Smooth muscle cell (in vitro differentiated cells): ENCODE results near the gene SCD5. TPM values are rescaled to one million over a fixed set of nuclear protein-coding genes. Genes with fewer than 3 reads are reported as not detected.

ENCODE experiments used
- DNase-seq: peaks from one replicate; lab custom pipeline; 2025; ENCODE audit not compliant: unreplicated experiment; lab: John Stamatoyannopoulos, UW
- H2AFZ ChIP-seq: fragments of 200-600 bp; sonication (generic); 2 replicates; pipeline ENCODE4 v1.6.0; 2016; ENCODE audit warnings: antibody characterized with exemption, low read depth, mild to moderate bottlenecking
- H3F3A ChIP-seq: fragments of 200-600 bp; sonication (generic); 2 replicates; pipeline ENCODE4 v1.6.0; 2017; ENCODE audit warnings: antibody characterized with exemption, low read depth
- H3K27ac ChIP-seq: fragments of 200-600 bp; sonication (generic); 2 replicates; pipeline ENCODE4 v1.5.1; 2016; ENCODE audit warnings: low read depth, mild to moderate bottlenecking
- H3K27me3 ChIP-seq: fragments of 200-600 bp; sonication (generic); 2 replicates; pipeline ENCODE4 v1.6.1; 2016; ENCODE audit warnings: low read depth, mild to moderate bottlenecking
- H3K36me3 ChIP-seq: fragments of 200-600 bp; sonication (generic); 2 replicates; pipeline ENCODE4 v1.5.1; 2016; ENCODE audit warnings: low read depth
- H3K4me1 ChIP-seq: fragments of 200-600 bp; sonication (generic); 2 replicates; pipeline ENCODE4 v1.5.1; 2016; ENCODE audit warnings: low read depth
- H3K4me2 ChIP-seq: fragments of 200-600 bp; sonication (generic); 2 replicates; pipeline ENCODE4 v1.6.0; 2016; ENCODE audit warnings: mild to moderate bottlenecking
- H3K4me3 ChIP-seq: fragments of 200-600 bp; sonication (generic); 2 replicates; pipeline ENCODE4 v1.5.1; 2016; ENCODE audit warnings: mild to moderate bottlenecking
- H3K79me2 ChIP-seq: fragments of 200-600 bp; sonication (generic); 2 replicates; pipeline ENCODE4 v1.6.0; 2016; ENCODE audit warnings: low read depth, mild to moderate bottlenecking
- H3K9ac ChIP-seq: fragments of 200-600 bp; sonication (generic); 2 replicates; pipeline ENCODE4 v1.6.0; 2016; ENCODE audit warnings: low read depth
- H3K9me3 ChIP-seq: fragments of 200-600 bp; sonication (generic); replicated peaks from 2 replicates; pipeline ENCODE4 v1.5.1; 2016; ENCODE audit warnings: low read depth
- H4K20me1 ChIP-seq: fragments of 200-600 bp; sonication (generic); 2 replicates; pipeline ENCODE4 v1.6.0; 2016; ENCODE audit warnings: low read depth
- WGBS: methylation state at CpG from one replicate; pipeline ENCODE4 v1.1.7; 2016; ENCODE audit warnings: low lambda C conversion rate; 5-methylcytosine and 5-hydroxymethylcytosine counted together
- polyA plus RNA-seq: library from polyadenylated mRNA; unstranded; fragments of >200 nt; fragmentation: Nextera tagmentation; extraction: Ambion mirVana; gene quantifications from 2 replicates; pipeline ENCODE4 v1.2.1, GENCODE V29; 2016
- total RNA-seq: library from RNA; depleted of rRNA; stranded (reverse); fragments of >200 nt; gene quantifications from 2 replicates; pipeline ENCODE4 v1.2.3, GENCODE V29; 2014
- TF ChIP-seq, protein P1 (sequence below): fragments of 200-600 bp; sonication (generic); IDR thresholded peaks from 2 replicates; pipeline ENCODE4 v1.5.1; 2017; ENCODE audit warnings: borderline replicate concordance, mild to moderate bottlenecking, antibody characterized with exemption; ENCODE audit not compliant: insufficient read depth, poor library complexity, severe bottlenecking

The SCD5 gene
- total and polyA plus RNA-seq, 2 experiments from 2014 or later, result 9.2 to 24.3 TPM

DNA sequence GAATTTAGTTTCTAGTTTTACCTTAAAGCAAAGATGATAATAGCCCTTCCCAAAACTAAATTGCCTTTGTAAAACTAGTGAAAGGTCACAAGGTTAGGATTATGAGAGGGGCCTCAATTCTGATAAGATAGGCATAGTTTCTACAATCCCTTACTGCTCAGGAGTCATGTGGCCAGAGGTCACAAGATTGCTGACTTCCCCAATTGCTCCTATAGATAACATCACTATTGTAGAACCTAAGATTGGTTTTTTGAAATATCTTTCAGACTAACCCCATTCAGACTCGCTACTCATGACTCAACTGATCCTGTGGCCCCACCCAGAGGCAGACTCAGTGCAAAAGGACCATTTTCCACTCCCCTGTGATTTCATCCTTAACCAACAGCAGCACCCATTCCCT is 70.3 kb downstream of the SCD5 start:
- Histone ChIP-seq H3K4me2 (no peak overlapping the region), H3F3A (no peaks in the 10 kb centered on the region), H4K20me1 (no peaks in the 10 kb centered on the region), H3K27ac (no peak overlapping the region), H3K79me2 (no peaks in the 10 kb centered on the region), H3K9ac (no peak overlapping the region), H3K4me1 (no peaks in the 10 kb centered on the region), H3K27me3 (no peaks in the 10 kb centered on the region), H3K4me3 (no peak overlapping the region), H2AFZ (no peak overlapping the region), H3K36me3 (no peaks in the 10 kb centered on the region), H3K9me3 (no peaks in the 10 kb centered on the region)
- no peak for DNase-seq
- 78% methylated on average over 1 of the region's 1 CpG for WGBS
- TF ChIP-seq, protein P1, sequence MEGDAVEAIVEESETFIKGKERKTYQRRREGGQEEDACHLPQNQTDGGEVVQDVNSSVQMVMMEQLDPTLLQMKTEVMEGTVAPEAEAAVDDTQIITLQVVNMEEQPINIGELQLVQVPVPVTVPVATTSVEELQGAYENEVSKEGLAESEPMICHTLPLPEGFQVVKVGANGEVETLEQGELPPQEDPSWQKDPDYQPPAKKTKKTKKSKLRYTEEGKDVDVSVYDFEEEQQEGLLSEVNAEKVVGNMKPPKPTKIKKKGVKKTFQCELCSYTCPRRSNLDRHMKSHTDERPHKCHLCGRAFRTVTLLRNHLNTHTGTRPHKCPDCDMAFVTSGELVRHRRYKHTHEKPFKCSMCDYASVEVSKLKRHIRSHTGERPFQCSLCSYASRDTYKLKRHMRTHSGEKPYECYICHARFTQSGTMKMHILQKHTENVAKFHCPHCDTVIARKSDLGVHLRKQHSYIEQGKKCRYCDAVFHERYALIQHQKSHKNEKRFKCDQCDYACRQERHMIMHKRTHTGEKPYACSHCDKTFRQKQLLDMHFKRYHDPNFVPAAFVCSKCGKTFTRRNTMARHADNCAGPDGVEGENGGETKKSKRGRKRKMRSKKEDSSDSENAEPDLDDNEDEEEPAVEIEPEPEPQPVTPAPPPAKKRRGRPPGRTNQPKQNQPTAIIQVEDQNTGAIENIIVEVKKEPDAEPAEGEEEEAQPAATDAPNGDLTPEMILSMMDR, result no peak

DNA sequence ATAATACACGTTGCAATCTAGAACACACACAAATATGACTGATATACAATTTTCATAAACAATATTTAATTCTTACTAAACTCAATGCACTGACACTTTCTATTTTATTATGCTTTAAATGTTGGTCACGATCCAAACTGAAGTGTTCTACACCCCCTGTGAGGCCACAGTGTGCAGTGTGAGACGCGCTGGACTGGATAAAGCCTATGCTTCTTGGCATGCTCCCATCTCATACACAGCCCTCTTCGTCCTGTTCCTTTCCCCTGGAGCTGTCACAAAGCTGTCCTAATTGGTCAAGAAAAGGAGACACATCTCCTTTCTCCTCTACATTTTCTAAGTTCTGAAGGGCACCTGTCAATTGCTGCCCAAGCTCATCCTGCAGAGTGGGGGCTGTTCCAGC is 72.0 kb downstream of the SCD5 start:
- 97% methylated on average over 5 of the region's 5 CpGs for WGBS
- no peak overlapping the region for H3K9ac ChIP-seq

GRCh38 chr4:82721819-82722423 is 76.7 kb downstream of the SCD5 start:
- DNase-seq, result no peak
- 76% methylated on average over 2 of the region's 2 CpGs for WGBS
- Histone ChIP-seq H3K4me3 (no peak overlapping the region), H3F3A (no peaks in the 10 kb centered on the region), H3K4me1 (no peaks in the 10 kb centered on the region), H4K20me1 (no peaks in the 10 kb centered on the region), H3K4me2 (no peak overlapping the region), H3K27ac (no peak overlapping the region), H3K9ac (no peak overlapping the region), H3K9me3 (no peaks in the 10 kb centered on the region), H3K27me3 (no peaks in the 10 kb centered on the region), H3K79me2 (no peaks in the 10 kb centered on the region), H2AFZ (no peak overlapping the region), H3K36me3 (no peaks in the 10 kb centered on the region)
- TF ChIP-seq, protein P1, result peak; percentile 28

More for the DNA sequence above, 72.0 kb downstream of the SCD5 start:
- H3K27me3 ChIP-seq, result no peaks in the 10 kb centered on the region
- no peaks in the 10 kb centered on the region for H3K4me1 ChIP-seq
- H2AFZ ChIP-seq, result no peak overlapping the region
- H3K79me2 ChIP-seq, result no peaks in the 10 kb centered on the region
- H3K4me2 ChIP-seq, result no peak overlapping the region
- TF ChIP-seq, protein P1, result no peak
- no peak for DNase-seq
- H3K4me3 ChIP-seq, result no peak overlapping the region
- no peaks in the 10 kb centered on the region for H3K36me3 ChIP-seq
- no peaks in the 10 kb centered on the region for H4K20me1 ChIP-seq
- no peaks in the 10 kb centered on the region for H3F3A ChIP-seq
- no peak overlapping the region for H3K27ac ChIP-seq
- H3K9me3 ChIP-seq, result no peaks in the 10 kb centered on the region
